Measurements from ENCODE around the gene EMC8. TPM values are rescaled to one million over a fixed set of nuclear protein-coding genes. Genes with fewer than 3 reads are reported as not detected.
A peak's percentile ranks its signal among the peaks of the same experiment; 100 is the strongest.

EMC8 gene
- total and polyA plus RNA-seq, 4 donors = 13.0 to 40.5 (median 31.8) TPM

DNA sequence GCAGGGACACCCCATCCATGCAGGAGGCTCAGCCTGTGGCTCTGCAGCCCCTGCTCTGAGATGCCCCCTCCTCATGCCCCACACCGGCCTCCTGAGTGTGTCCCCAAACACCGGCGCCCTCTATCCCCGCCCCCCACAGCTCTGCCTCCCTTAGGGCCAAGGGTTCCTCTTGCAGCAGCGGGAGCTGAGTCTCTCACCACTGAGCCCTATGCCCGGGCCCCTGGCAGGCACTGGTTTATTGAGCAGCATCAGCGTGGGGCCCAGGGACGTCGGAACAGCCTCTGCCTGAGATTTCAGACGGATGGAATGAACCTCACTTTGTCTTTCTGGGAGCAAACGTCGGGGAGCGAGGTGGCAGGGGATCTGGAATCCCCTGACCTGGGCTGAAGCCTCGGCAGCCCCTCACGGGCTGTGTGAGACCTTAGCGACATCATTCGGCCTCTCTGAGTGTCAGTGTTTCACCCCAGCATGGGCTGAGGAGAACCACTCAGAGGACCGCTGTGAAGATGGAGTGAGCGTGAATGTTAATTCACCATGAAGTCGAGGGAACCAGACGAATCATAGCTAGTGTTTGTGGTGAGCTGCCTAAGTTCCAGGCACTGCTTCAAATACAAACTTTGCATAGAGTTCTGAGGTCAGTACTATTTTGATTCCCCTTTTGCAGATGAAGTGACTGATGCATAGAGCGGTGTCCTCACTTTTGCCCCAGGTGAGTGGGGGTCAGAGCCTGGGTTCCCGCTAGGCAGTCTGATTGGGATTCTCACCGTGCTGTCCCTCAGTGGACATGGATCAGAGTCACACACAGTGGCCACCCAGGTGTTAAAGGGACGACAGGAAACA is 43.2 kb downstream of the EMC8 start:
- WGBS (ENCODE audit: insufficient coverage) = 55% methylated on average over 25 of the region's 25 CpGs
- H3K4me3 ChIP-seq (ENCODE audit: low read depth, low read length) = no peak overlapping the region

DNA sequence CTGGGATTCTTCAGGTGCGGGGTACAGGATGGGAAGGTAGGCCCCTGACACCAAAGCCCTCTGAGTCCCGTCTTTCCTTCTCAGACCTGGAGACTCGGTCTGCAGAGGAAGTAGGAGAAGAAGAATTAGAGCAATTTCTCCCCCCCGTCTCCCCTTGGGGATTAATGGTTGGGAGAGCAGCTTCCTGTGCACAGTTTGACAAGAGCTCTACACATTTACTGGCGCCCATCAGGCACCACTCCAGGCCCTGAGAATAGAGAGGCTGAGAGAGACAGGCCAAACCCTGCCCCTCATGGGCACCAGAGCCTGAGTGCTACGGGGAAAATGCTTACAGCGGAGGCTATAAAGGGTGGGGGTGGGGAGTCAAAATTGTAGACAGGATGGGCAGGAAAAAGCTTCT is 44.9 kb downstream of the EMC8 start:
- Histone ChIP-seq H3K4me1 (ENCODE audit: control insufficient read depth, insufficient read depth, low read length) (peaks cover 51% of the 10 kb centered on the region), H3K36me3 (ENCODE audit: control insufficient read depth, insufficient read depth, low read length) (no peaks in the 10 kb centered on the region), H3K27me3 (ENCODE audit: control insufficient read depth, insufficient read depth, low read length) (peaks cover 33% of the 10 kb centered on the region), H3K9me3 (ENCODE audit: control insufficient read depth, insufficient read depth, low read length) (no peaks in the 10 kb centered on the region), H3K4me3 (ENCODE audit: low read depth, low read length) (no peak overlapping the region), H3K27ac (ENCODE audit: low read depth, low read length) (no peak overlapping the region)
- DNase-seq (ENCODE audit: low read depth in 4 of 6, low spot score in 6 of 6) = peak in 2 of 6 donors; percentile 64 to 65
- 36% methylated on average over 2 of the region's 7 CpGs for WGBS (ENCODE audit: insufficient coverage)

More for the DNA sequence above, 43.2 kb downstream of the EMC8 start:
- DNase-seq (ENCODE audit: low read depth in 4 of 6, low spot score in 6 of 6) = no peak
- H3K27me3 ChIP-seq (ENCODE audit: control insufficient read depth, insufficient read depth, low read length) = peaks cover 19% of the 10 kb centered on the region
- H3K36me3 ChIP-seq (ENCODE audit: control insufficient read depth, insufficient read depth, low read length) = no peaks in the 10 kb centered on the region
- H3K27ac ChIP-seq (ENCODE audit: low read depth, low read length) = no peak overlapping the region
- H3K4me1 ChIP-seq (ENCODE audit: control insufficient read depth, insufficient read depth, low read length) = peaks cover 39% of the 10 kb centered on the region
- no peaks in the 10 kb centered on the region for H3K9me3 ChIP-seq (ENCODE audit: control insufficient read depth, insufficient read depth, low read length)

DNA sequence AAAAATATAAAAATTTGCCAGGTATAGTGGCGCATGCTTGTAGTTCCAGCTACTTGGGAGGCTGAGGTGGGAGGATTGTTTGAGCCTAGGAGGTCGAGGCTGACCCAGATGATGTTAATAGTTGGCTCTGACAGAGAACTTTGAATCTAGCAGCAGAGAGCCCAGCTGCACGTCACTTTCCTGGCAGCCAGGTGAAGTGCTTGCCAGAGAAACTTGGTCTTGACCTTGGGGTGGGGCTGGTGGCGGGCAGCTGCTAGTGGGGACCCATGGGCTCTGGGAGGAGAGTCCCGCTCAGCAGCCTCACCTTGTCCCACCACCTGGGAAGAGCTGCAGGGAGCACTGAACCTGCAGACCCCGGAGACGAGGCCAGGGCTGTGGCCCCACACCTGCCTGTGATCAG is 45.4 kb downstream of the EMC8 start:
- H3K27me3 ChIP-seq (ENCODE audit: control insufficient read depth, insufficient read depth, low read length) = peaks cover 36% of the 10 kb centered on the region
- no peaks in the 10 kb centered on the region for H3K36me3 ChIP-seq (ENCODE audit: control insufficient read depth, insufficient read depth, low read length)
- H3K4me1 ChIP-seq (ENCODE audit: control insufficient read depth, insufficient read depth, low read length) = peaks cover 51% of the 10 kb centered on the region
- no peaks in the 10 kb centered on the region for H3K9me3 ChIP-seq (ENCODE audit: control insufficient read depth, insufficient read depth, low read length)
- DNase-seq (ENCODE audit: low read depth in 4 of 6, low spot score in 6 of 6) = no peak
- 88% methylated on average over 5 of the region's 7 CpGs for WGBS (ENCODE audit: insufficient coverage)
- no peak overlapping the region for H3K27ac ChIP-seq (ENCODE audit: low read depth, low read length)
- no peak overlapping the region for H3K4me3 ChIP-seq (ENCODE audit: low read depth, low read length)

DNA sequence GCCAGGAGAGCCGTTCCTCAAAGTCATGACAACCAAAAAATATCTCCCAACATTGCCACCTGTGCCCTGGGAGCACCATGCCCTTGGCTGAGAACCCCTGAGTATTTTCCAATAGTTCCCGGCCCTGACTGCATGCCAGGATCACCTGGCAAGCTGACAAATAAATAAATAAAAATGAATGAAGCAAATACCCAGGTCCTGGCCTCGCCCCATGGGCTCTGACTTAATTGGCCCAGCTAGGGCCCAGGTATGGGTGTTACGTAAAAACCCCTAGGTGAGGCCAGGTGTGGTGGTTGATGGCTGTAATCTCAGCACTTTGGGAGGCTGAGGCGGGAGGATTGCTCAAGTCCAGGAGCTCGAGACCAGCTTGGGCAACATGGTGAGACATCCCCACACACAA is 45.8 kb downstream of the EMC8 start:
- H3K27ac ChIP-seq (ENCODE audit: low read depth, low read length) = no peak overlapping the region
- H3K36me3 ChIP-seq (ENCODE audit: control insufficient read depth, insufficient read depth, low read length) = no peaks in the 10 kb centered on the region
- peaks cover 51% of the 10 kb centered on the region for H3K4me1 ChIP-seq (ENCODE audit: control insufficient read depth, insufficient read depth, low read length)
- DNase-seq (ENCODE audit: low read depth in 4 of 6, low spot score in 6 of 6) = no peak
- H3K27me3 ChIP-seq (ENCODE audit: control insufficient read depth, insufficient read depth, low read length) = peaks cover 38% of the 10 kb centered on the region
- 79% methylated on average over 3 of the region's 6 CpGs for WGBS (ENCODE audit: insufficient coverage)
- no peak overlapping the region for H3K4me3 ChIP-seq (ENCODE audit: low read depth, low read length)
- no peaks in the 10 kb centered on the region for H3K9me3 ChIP-seq (ENCODE audit: control insufficient read depth, insufficient read depth, low read length)

- Histone ChIP-seq H3K9me3 (ENCODE audit: control insufficient read depth, insufficient read depth, low read length) (no peaks in the 10 kb centered on the region), H3K27me3 (ENCODE audit: control insufficient read depth, insufficient read depth, low read length) (peaks cover 38% of the 10 kb centered on the region), H3K4me1 (ENCODE audit: control insufficient read depth, insufficient read depth, low read length) (peaks cover 51% of the 10 kb centered on the region), H3K36me3 (ENCODE audit: control insufficient read depth, insufficient read depth, low read length) (no peaks in the 10 kb centered on the region), H3K4me3 (ENCODE audit: low read depth, low read length) (no peak overlapping the region), H3K27ac (ENCODE audit: low read depth, low read length) (no peak overlapping the region)
- WGBS (ENCODE audit: insufficient coverage) = 61% methylated on average over 11 of the region's 21 CpGs
- no peak for DNase-seq (ENCODE audit: low read depth in 4 of 6, low spot score in 6 of 6)
Observed at GRCh38 chr16:85752511-85753420, 46.6 kb downstream of the EMC8 start.

GRCh38 chr16:85751698-85752501 is 47.4 kb downstream of the EMC8 start:
- H3K4me3 ChIP-seq (ENCODE audit: low read depth, low read length) = no peak overlapping the region
- peaks cover 39% of the 10 kb centered on the region for H3K27me3 ChIP-seq (ENCODE audit: control insufficient read depth, insufficient read depth, low read length)
- WGBS (ENCODE audit: insufficient coverage) = 54% methylated on average over 14 of the region's 15 CpGs

GRCh38 chr16:85750827-85751697 is 48.3 kb downstream of the EMC8 start, which contains the start of gene C16orf74:
Gene C16orf74, minus strand, starts transcription at chr16:85751096. Its CDS starts 15,879 bp downstream, at chr16:85735217.
- Histone ChIP-seq H3K27me3 (ENCODE audit: control insufficient read depth, insufficient read depth, low read length) (peaks cover 40% of the 10 kb centered on the region), H3K36me3 (ENCODE audit: control insufficient read depth, insufficient read depth, low read length) (no peaks in the 10 kb centered on the region), H3K9me3 (ENCODE audit: control insufficient read depth, insufficient read depth, low read length) (no peaks in the 10 kb centered on the region), H3K4me1 (ENCODE audit: control insufficient read depth, insufficient read depth, low read length) (peaks cover 50% of the 10 kb centered on the region), H3K27ac (ENCODE audit: low read depth, low read length) (no peak within 1 kb of the TSS), H3K4me3 (ENCODE audit: low read depth, low read length) (peak within 1 kb of the TSS; percentile 38)
- DNase-seq (ENCODE audit: low read depth in 4 of 6, low spot score in 6 of 6) = peak in 1 of 6 donors; percentile 47
- WGBS (ENCODE audit: insufficient coverage) = 4% methylated on average over 96 of the region's 96 CpGs

More at GRCh38 chr16:85751698-85752501, 47.4 kb downstream of the EMC8 start:
- Histone ChIP-seq H3K4me1 (ENCODE audit: control insufficient read depth, insufficient read depth, low read length) (peaks cover 51% of the 10 kb centered on the region), H3K36me3 (ENCODE audit: control insufficient read depth, insufficient read depth, low read length) (no peaks in the 10 kb centered on the region), H3K9me3 (ENCODE audit: control insufficient read depth, insufficient read depth, low read length) (no peaks in the 10 kb centered on the region), H3K27ac (ENCODE audit: low read depth, low read length) (no peak overlapping the region)
- DNase-seq (ENCODE audit: low read depth in 4 of 6, low spot score in 6 of 6) = no peak

- H3K27me3 ChIP-seq (ENCODE audit: control insufficient read depth, insufficient read depth, low read length) = peaks cover 40% of the 10 kb centered on the region
- under 1% methylated on average over 46 of the region's 51 CpGs for WGBS (ENCODE audit: insufficient coverage)
- H3K4me3 ChIP-seq (ENCODE audit: low read depth, low read length) = peak overlapping the region; percentile 38
- no peaks in the 10 kb centered on the region for H3K9me3 ChIP-seq (ENCODE audit: control insufficient read depth, insufficient read depth, low read length)
- peak in 2 of 6 donors; percentile 39 to 57 for DNase-seq (ENCODE audit: low read depth in 4 of 6, low spot score in 6 of 6)
- H3K4me1 ChIP-seq (ENCODE audit: control insufficient read depth, insufficient read depth, low read length) = peaks cover 46% of the 10 kb centered on the region
- H3K27ac ChIP-seq (ENCODE audit: low read depth, low read length) = no peak overlapping the region
- no peaks in the 10 kb centered on the region for H3K36me3 ChIP-seq (ENCODE audit: control insufficient read depth, insufficient read depth, low read length)
Observed at GRCh38 chr16:85750146-85750826, 49.1 kb downstream of the EMC8 start.

All from spinal cord (tissue), 10 donors.